ELF-1 (cell line): Measurements from ENCODE around the gene OSBPL3.

Source experiments
- DNase-seq: peaks from one replicate; pipeline ENCODE4 v3.0.0-alpha.2; 2016; ENCODE audit warnings: low read depth, low spot score

The OSBPL3 gene

DNA sequence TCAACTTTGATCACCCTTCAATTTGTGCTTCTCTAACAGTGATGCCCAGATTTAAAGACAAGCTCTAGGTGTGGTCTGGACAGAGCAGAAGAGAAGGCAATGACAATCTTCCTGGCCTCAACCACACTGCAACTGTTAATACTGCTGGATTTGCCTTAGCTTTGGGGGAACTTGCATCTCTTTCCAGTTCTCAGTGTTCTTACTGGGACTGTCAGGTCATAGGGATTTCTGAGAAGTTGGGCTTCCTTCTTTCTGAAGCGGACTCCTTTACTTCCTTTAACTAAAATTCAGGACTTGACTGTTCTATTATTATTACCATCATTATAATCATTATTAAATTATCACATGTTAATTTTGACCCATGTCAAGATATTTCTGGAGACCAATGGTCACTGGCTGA, 80.8 kb downstream of the OSBPL3 start:
- no peak for DNase-seq

DNA sequence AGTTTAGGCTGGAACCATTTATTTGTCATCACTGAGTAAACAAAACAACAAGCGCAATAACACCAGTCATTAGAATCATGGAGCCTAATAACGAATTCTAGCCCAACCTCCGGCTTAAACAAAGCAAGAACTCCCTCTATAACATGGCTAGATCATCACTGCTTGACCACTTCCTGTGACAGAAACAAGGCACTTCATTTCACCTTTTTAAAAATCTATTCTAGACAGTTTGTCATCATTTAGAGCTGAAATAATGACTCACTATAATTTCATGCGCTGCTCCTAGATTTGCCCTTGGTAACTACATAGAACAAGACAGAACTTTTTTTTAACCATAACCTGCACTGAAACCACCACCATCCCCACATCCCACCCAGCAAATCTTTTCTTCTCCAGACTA, 81.3 kb downstream of the OSBPL3 start:
- DNase-seq, result no peak

DNA sequence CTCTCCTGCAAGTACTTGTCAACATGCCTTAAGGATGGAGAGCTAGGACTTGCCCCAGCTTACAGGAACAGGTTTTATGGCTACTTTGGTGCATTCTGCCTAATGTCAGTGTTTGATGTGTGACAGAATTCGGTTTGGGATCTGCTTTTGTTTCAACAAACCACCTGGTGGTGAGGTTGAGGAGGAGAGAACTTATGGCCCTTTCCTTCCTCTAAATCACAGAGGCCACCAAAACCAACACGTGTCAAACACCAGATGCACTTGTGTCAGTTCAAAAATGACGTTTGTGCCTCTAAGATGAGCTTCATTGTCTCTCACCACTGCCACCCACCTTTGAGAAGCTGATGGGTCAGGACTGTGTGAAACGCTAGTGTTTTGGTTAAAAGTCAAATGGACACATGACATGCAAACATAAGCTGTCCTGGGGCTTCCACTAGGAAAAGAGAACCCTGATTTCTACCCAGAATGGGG, 83.9 kb downstream of the OSBPL3 start:
- peak; percentile 37 for DNase-seq

DNA sequence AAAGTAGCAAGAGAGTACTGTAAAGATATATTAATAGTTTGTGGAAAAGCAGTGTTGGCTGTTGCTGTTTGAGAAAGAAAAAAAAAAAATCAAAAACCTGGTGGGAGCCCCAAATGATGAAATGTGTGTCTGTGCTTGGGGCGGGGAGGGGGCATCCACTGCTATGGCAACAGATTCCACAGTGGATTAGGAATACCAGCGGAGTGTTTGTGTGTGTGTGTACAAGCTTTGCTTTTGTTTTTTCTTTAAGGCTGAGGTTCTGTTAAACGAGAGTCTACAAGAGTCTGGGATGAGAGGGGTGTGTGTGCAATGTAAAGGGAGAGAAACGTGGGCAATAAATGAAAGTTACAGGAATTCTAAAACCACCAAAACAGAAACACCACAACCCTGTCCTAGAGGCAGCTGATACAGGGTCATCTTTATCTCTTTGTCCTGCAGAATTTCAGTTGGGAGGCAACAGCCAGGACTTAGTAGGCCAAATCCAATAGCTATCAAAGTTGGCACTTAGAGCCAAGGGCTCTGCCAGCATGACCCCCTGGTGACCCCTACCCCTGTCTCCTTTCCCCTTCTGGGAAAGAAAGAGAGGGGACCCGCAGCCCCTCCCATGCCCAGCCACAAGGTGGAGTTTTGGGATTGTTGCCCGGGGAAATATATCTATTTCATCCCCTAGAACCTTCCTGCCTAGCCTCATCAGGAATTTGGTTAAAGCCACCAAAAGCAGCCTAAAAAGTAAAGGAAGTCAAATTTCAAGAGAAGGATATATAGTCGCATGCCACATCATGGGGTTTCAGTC, 85.4 kb downstream of the OSBPL3 start:
- peak; percentile 45 for DNase-seq

DNA sequence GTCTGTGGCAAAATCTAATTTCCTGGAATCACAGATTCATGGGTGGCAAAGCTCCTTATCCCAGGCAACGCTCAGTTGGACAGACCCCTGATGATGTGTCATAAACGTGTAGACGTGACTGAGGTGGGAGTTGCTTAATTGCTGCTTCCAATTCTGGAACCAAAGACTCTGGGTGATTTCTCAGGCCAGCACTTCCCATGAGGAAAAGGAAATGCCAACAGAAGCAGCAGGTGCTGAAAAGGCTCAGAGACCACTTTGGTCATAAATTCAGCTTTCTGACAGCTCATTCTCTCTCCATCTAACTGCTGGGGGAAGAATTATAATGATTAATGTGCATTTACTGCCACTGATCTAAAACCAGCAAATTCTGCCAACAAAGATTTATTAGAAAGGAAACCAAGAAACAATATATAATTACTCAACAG, 88.7 kb downstream of the OSBPL3 start:
- DNase-seq, result no peak

DNA sequence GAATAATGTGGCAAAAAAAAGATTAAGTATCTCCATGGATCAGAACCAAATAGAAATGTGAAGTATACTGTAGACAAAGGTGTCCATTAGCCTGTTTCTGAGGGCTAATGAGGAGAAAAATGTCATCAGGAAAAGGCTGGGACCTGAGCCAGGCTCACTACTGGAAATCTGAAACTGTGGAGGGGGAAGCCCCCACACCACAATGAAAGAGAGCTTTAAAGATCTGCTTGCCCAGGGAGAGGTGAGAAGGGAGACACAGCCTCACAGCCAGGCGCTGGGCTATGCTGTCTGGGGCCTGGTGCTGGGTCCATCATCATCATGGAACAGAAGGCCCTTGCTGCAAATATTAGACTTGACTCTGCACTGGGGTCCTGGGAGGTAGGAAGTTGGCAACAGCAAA, 90.4 kb downstream of the OSBPL3 start:
- DNase-seq, result no peak

DNA sequence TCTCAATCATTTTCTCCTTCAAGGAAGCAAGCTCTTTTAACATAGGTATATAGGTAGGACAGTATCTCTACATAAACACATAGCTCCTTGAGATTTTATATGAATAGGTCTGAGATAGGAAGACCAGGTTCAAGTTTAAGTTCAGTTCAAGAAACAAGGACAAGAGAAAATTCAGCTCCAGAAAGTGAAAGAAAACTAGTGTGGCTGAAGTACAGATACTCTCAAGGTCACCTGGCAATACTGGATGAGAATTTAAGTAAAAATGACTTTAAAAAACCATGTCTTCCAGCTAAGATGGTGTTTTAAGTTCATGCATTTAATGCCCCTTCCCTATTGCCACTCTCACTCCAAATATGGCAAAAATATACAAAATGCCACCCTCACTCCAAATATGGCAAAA, 91.3 kb downstream of the OSBPL3 start:
- no peak for DNase-seq

DNA sequence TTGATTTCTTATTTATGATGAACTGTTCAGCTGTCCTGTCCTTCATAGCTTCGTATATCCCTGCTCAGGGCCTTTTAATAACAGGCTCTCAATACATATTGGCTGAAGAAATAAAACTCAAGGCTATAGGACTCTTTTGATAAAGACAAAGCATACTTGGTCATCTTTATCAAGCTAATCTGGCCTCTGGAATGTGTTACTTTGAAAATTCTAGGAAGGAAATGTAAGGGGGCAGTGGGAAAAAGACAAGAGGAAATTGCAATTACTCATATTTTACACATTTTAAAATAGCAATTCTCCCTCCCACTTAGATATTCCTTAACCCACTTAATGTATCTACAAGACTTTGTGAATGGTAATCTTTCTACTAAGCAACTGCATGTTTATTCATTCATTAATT, 94.3 kb downstream of the OSBPL3 start:
- no peak for DNase-seq

DNA sequence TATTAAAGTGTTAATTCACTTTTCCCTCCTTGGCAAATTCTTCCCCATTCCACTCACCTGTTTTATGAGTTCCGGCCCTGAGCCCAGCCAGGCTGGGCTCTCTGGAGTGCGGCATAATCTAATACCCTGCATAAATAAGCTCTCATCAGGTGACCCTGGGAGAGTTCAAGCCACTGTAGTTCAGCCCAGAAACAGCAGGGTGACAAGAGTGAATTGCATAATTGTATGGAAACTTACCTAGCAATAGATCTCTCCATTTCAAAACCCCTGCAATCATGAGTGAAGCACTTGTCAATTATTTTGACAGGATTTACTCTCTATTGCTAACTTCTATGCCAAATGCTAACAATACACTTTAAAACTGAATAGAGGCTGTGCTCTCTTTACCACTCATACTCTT, 94.7 kb downstream of the OSBPL3 start:
- DNase-seq, result no peak

DNA sequence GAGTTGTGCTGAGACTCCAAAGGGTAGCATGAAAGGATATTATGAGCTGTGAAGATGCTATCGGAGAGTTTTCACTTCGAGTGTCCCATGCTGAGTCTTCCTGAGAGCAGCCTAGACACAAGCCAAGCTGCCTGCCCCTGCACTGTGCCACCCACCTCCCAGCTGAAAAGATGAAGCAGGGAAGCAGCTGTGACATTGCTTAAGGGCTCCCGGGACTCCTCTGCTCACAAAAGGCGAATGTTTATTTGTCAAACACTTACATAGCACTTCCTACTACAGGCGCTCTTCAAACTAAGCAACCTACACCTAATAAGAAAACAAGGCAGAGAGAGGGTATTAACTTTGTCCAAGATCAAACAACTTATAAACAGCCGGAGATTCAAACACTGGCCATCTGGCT, 95.6 kb downstream of the OSBPL3 start:
- peak; percentile 15 for DNase-seq

DNA sequence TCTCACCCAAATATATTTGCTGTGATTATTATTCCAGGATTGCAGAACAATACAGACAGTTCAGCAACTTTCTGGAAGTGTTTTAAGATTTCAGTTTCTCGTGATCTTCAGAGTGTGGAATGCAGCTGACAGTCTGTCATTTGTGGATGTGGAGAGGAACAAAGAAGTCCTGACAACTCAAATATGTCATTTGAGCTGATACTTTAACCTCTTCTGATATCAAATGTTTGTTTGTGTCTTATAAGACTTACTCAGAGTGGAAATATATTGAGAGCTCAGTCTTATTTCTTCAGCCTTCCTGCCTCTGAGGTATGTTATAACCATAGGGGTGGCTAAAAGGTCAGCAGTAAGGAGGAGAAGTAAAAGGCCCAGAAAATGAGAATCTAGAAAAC, 96.4 kb downstream of the OSBPL3 start:
- no peak for DNase-seq

DNA sequence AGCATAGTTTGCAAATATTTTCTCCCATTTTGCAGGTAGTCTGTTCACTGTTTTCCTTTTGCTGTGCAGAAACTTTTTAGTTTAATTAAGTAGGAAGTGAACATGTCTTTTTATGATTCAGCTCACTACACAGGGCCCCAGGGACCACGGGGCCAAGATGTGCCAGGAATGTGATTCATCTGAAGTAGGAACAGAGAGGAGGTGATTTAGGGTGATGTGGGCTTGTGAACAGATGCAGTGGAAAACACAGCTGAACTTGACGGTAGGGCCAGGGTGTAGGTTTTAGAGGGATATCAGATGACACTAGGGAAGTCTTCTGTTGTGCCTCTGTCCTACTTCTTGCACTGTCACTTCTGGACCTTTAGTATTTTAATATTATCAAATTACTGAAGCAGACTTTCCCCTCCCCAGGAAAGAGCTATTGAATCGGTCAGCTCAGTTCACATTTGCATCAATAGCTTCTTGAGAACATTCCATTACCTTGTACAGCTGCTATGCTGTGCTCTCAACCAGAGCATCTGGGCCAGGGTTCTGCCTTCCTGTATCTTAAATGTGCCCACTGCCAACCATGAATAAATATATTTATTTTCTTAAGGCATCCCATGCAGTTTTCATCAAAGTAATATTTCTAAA, 96.9 kb downstream of the OSBPL3 start:
- DNase-seq, result no peak

DNA sequence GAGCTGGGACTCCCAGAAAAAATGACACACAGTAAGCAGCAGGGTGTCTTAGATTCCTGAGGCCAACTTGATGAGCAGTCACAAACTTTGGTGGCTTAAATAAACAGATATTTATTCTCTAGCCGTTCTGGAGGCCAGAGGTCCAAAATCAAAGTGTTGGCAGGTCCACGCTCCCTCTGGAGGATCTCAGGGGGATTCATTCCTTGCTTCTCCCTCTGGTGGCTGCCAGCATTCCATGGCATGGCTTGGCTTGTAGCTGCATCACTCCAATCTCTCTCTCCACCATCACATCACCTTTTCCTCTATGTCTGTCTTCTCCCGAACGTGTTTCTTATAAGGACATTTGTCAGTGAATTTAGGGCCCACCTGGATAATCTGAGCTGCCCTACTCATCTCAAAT, 98.4 kb downstream of the OSBPL3 start:
- DNase-seq, result no peak

DNA sequence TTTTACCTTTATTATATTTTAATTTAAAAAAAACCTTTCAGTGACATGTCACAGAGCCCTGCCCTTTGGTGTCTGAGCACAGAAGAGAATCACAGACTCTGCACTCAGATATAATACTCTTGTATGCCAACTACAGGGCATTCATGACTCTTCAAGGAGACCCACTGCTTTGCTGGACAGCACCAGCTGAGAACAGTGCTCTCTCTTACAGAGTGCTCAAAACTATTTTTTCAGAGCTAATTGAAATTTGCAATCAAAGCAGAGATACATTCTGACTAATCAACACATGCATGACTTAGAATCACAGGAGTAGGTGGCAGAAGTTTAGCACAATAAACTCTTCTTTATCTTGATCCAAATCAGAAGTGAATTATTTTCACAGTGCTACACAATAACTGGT, 99.1 kb downstream of the OSBPL3 start:
- no peak for DNase-seq

DNA sequence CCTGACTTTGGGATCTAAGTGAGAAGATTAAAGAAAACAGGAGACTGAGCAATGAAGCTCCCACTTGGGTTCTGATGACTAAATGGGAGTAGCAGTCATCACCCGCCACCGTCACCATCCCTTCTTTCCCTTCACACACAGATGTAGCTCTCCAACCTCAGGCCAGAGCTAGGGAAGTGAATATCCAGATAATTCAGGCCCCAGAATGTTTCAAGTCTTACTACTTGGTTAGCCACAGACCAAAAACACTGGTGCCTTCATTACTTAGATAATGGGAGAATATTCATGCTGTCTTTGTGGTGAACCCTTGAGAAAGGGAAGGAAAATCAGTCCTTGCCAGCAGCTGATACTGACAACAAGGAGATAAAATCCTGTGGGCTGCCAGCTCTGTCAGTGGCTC, 100.7 kb downstream of the OSBPL3 start:
- DNase-seq, result no peak

DNA sequence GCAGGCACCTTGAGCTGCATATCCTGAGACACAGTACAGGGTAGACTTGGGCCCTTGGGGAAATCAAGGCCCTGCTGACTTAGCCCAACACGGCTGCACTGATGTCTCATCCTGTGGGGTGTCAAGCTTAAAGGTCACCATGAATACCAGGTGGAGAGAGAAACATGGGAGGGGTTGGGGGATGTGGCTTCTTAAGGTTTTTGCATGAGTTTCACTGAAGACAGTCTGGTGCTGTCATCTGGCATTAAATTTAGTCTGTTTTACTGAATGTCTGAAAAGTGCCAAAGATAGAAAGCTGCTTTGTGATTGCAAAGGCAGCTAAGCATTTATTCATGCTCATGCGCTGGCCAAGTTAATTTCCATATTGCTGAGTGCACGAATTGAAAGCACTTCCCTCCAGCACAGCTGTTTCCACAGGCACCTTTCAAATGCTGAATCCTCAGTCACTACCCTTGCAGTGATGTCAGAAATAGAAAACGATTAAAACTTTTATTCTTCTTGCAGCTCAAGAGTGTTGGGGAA, 102.1 kb downstream of the OSBPL3 start:
- no peak for DNase-seq

DNA sequence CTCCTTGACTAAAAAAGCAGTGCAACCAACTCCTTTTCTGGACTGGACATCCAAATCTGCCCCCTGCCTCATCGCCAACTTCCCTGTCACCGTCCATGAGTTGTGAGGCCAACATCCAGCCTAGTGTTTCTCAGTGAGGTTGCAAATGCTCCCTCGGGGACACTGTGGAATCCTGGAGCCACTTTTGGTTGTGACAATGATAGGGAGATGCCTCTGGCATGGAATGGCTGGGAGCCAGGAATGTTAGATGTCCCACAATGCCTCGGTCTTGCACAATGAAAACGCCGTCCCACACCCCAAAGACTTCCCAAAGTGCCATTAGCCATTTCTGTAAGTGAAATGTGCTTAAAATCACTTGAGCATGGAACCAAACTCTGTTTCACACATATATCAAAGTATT, 105.2 kb downstream of the OSBPL3 start:
- no peak for DNase-seq

DNA sequence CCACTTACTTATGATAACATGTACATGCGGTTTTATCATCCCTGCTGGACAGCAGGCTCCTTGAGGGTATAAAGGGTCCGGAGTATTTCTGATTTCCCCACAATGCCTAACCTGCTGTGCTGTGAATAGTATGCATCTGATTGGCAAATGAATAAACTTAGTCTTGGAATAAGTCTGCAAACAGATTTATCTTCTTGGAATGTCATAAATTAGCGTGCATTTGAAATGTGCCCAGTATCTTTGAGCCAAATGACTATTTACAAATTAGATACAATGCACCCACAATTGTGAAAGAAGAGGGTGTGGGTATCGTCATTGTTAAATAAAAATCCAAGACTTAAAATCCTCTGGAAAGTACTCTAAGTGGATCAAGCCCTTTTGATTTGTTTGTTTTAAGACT, 106.0 kb downstream of the OSBPL3 start:
- no peak for DNase-seq

DNA sequence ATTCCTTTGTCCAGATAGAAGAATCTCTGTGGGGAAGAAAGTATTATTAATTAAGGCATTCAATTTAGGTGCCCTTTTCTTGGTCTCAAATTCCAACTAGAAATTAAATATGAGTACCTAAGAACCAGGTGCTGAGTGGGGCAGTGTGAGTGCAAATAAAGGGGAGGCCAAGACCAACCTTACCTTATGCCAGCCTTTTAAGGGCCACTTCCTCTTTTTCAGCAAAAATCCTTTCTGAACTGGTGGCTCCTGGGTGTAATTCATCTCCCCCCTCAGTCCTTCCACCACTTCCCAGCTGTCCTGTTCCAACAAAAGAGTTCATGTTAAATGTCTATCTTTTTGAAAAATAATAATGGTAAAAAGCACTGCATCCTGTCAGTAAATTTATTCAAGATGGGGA, 108.2 kb downstream of the OSBPL3 start:
- DNase-seq, result no peak

DNA sequence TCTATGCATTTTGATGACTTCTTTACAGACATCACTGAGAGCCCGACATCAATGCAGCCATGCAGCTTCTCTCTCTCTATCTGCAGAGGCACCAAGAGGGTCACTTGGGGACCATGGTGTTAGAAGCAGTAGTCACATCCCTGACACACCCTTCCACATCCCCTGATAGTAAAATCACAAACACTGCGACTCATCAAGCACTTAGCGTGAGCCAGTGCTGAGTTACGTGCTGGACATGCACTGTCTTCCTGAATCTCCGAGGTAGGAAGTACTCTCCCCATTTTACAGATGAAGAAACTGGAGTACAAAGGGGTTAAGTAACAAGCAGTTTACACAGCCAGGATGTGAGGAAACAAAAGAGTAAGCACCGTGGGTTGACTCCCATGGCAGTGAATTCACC, 109.2 kb downstream of the OSBPL3 start:
- DNase-seq, result no peak

DNA sequence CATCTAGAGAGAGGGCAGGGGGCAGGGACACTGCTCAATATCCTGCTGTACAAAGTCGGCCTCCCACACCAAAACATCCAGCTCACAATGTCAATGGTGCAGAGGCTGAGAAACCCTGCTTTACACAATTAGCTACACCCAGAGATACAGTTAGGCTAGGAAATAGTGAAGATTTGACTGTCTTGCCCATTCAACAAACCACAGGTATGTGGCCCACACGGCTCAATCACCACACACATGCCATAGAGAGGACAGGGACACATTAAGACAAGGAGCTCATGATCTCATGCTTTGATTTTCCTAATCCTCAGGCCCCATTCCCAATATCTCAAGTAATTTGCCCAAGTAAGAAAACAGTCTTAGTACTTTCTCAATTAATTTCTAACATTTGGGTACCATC, 110.4 kb downstream of the OSBPL3 start:
- DNase-seq, result no peak

DNA sequence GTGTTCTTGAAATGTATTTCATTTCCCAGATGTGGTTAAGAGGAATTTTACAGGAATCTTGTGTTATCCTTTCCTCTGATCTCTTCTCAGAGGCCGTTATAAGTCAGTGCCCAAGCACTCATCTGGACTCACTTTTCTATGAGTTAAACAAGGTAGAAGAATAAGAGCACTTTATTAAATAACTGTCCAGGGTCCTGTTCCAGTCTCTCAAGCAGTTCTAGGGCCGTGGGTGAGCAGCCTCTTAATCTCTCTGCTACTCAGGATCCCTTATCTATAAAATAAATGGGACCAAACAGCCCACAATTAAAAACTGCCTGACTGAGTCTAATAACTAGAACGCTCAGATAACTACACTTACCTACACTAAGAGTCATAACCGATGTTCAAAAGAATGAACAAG, 111.2 kb downstream of the OSBPL3 start:
- DNase-seq, result no peak

DNA sequence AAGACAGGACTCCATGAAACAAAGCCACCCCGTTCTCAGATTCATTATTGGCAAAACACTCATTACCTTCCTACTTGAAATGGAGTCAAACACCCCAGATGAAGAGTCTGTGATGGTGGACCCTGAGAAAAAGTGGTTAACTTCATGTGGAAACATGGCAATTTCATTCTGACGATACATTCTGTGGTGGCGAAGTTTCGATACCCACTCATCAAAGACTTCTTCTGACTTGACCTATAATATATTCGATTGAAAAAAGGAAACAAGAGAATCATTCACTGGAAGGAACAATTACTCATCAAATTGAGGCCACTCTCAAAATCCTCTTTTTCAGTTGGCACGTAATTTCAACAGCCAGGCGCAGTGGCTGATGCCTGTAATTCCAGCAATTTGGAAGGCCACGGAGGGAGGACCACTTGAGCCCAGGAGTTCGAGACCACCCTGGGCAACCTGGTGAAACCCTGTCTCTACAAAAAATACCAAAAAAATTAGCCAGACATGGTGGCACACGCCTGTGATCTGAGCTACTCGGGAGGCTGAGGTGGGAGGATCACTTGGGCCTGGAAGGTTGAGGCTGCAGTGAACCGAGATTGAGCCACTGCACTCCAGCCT, 113.9 kb downstream of the OSBPL3 start:
- DNase-seq, result no peak
